ENCODE results near the gene E2F7.

The E2F7 gene

DNA sequence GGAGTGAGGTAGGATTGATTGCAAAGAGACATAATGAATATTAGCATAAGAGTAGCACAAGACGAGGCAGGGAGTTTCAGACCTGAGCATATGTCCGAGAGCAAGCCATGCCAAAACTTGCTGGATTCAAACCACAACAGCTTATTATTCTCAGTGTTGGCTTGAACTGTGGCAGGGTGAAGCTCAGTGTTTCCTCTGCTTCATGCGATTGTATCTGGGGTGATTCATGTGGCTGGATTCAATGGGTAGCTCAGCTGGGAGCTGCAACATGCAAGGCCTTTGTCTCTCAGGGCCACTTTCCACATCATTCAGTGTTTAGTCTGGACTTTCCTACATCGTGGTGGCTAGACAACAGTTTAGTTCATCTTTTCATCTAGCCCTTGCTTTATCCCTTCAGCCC is 22.1 kb upstream of the E2F7 start:
- H3K4me2 ChIP-seq (ENCODE audit: low read length), result no peak overlapping the region
- TF ChIP-seq, protein P1, sequence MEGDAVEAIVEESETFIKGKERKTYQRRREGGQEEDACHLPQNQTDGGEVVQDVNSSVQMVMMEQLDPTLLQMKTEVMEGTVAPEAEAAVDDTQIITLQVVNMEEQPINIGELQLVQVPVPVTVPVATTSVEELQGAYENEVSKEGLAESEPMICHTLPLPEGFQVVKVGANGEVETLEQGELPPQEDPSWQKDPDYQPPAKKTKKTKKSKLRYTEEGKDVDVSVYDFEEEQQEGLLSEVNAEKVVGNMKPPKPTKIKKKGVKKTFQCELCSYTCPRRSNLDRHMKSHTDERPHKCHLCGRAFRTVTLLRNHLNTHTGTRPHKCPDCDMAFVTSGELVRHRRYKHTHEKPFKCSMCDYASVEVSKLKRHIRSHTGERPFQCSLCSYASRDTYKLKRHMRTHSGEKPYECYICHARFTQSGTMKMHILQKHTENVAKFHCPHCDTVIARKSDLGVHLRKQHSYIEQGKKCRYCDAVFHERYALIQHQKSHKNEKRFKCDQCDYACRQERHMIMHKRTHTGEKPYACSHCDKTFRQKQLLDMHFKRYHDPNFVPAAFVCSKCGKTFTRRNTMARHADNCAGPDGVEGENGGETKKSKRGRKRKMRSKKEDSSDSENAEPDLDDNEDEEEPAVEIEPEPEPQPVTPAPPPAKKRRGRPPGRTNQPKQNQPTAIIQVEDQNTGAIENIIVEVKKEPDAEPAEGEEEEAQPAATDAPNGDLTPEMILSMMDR (IDR thresholded peaks at IDR 0.05; ENCODE audit: low read depth, low read length), result no peak
- TF ChIP-seq EZH2phosphoT487 (IDR thresholded peaks at IDR 0.05; ENCODE audit: low read depth), result no peak
- no peaks in the 10 kb centered on the region for H3K9me3 ChIP-seq (ENCODE audit: insufficient read depth, low read length)
- no peaks in the 10 kb centered on the region for H3K79me2 ChIP-seq (ENCODE audit: low read length)
- H2AFZ ChIP-seq (ENCODE audit: low read depth, low read length), result no peak overlapping the region
- no peak overlapping the region for H3K4me3 ChIP-seq (ENCODE audit: low read length)
- H3K27ac ChIP-seq (ENCODE audit: low read length), result no peak overlapping the region
- H3K27me3 ChIP-seq (ENCODE audit: low read depth, low read length), result no peaks in the 10 kb centered on the region
- no peaks in the 10 kb centered on the region for H3K36me3 ChIP-seq (replicated peaks; ENCODE audit: low read depth, low read length)
- H4K20me1 ChIP-seq (ENCODE audit: insufficient read depth, low read length), result no peaks in the 10 kb centered on the region
- H3K4me1 ChIP-seq (ENCODE audit: low read length), result no peaks in the 10 kb centered on the region
- H3K9ac ChIP-seq (ENCODE audit: low read length), result no peak overlapping the region

DNA sequence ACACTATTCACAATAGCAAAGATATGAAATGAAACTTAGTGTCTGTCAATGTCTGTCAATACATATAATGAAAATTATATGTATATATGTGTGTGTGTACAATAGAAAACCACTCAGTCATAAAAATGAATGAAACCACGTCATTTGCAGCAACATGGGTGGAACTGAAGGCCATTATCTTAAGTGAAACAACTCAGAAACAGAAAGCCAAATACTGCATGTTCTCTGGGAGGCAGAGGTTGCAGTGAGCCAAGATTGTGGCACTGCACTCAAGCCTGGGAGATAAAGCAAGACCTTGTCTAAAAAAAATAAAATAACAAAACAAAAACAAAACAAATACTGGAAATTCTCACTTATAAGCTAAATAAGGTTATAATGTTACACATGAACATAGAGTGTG is 16.7 kb upstream of the E2F7 start:
- no peaks in the 10 kb centered on the region for H4K20me1 ChIP-seq (ENCODE audit: insufficient read depth, low read length)
- H3K79me2 ChIP-seq (ENCODE audit: low read length), result no peaks in the 10 kb centered on the region
- no peaks in the 10 kb centered on the region for H3K36me3 ChIP-seq (replicated peaks; ENCODE audit: low read depth, low read length)
- H3K27ac ChIP-seq (ENCODE audit: low read length), result no peak overlapping the region
- H3K9me3 ChIP-seq (ENCODE audit: insufficient read depth, low read length), result no peaks in the 10 kb centered on the region
- no peak for TF ChIP-seq EZH2phosphoT487 (IDR thresholded peaks at IDR 0.05; ENCODE audit: low read depth)
- TF ChIP-seq, protein P1 (IDR thresholded peaks at IDR 0.05; ENCODE audit: low read depth, low read length), result no peak
- H3K9ac ChIP-seq (ENCODE audit: low read length), result no peak overlapping the region
- no peak overlapping the region for H3K4me2 ChIP-seq (ENCODE audit: low read length)
- no peaks in the 10 kb centered on the region for H3K27me3 ChIP-seq (ENCODE audit: low read depth, low read length)
- no peaks in the 10 kb centered on the region for H3K4me1 ChIP-seq (ENCODE audit: low read length)
- no peak overlapping the region for H3K4me3 ChIP-seq (ENCODE audit: low read length)
- no peak overlapping the region for H2AFZ ChIP-seq (ENCODE audit: low read depth, low read length)

DNA sequence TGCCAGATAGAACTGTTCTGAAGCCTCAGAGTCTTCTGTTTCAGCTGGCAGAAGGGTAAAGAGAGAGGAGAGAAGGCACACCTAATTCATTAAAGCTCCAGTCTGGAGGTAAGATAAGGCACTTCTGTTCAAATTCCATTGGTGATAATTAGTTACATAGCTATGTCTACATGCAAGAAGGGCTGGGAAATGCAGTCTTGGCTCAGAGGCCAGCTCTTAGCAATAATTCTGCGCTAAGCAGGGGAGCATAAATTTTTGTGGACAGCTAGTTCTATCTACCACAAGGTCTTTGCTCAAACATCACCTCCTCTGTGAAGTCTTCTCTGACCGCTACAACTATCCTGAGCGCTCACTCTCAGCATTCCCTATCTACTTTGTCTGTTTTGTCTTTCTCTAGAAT is 14.3 kb upstream of the E2F7 start:
- Histone ChIP-seq H3K27ac (ENCODE audit: low read length) (no peak overlapping the region), H3K79me2 (ENCODE audit: low read length) (no peaks in the 10 kb centered on the region), H3K4me1 (ENCODE audit: low read length) (no peaks in the 10 kb centered on the region), H3K27me3 (ENCODE audit: low read depth, low read length) (no peaks in the 10 kb centered on the region), H3K9me3 (ENCODE audit: insufficient read depth, low read length) (no peaks in the 10 kb centered on the region), H3K4me2 (ENCODE audit: low read length) (no peak overlapping the region), H4K20me1 (ENCODE audit: insufficient read depth, low read length) (no peaks in the 10 kb centered on the region), H2AFZ (ENCODE audit: low read depth, low read length) (no peak overlapping the region), H3K4me3 (ENCODE audit: low read length) (no peak overlapping the region), H3K36me3 (replicated peaks; ENCODE audit: low read depth, low read length) (no peaks in the 10 kb centered on the region), H3K9ac (ENCODE audit: low read length) (no peak overlapping the region)
- no peak for TF ChIP-seq EZH2phosphoT487 (IDR thresholded peaks at IDR 0.05; ENCODE audit: low read depth)
- TF ChIP-seq, protein P1 (IDR thresholded peaks at IDR 0.05; ENCODE audit: low read depth, low read length), result no peak

DNA sequence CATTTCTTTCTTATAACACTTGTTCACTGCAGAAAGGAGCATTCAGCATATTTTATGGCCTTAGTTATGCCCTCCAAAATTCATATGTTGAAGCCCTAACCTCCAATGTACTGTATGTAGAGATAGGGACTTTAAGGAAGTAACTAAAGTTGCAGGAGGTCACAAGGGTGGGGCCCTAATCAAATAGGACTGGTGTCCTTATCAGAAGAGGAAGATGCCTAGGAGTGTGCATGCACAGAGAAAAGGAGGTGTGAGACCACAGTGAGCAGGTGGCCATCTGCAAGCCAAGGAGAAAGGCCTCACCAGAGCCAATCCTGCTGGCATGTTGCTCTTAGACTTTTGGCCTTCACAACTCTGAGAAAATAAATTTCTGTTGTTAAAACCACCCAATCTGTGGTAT is 12.9 kb upstream of the E2F7 start:
- TF ChIP-seq, protein P1 (IDR thresholded peaks at IDR 0.05; ENCODE audit: low read depth, low read length), result no peak
- TF ChIP-seq EZH2phosphoT487 (IDR thresholded peaks at IDR 0.05; ENCODE audit: low read depth), result no peak
- no peaks in the 10 kb centered on the region for H3K36me3 ChIP-seq (replicated peaks; ENCODE audit: low read depth, low read length)
- no peak overlapping the region for H2AFZ ChIP-seq (ENCODE audit: low read depth, low read length)
- no peaks in the 10 kb centered on the region for H3K79me2 ChIP-seq (ENCODE audit: low read length)
- no peak overlapping the region for H3K4me2 ChIP-seq (ENCODE audit: low read length)
- H4K20me1 ChIP-seq (ENCODE audit: insufficient read depth, low read length), result no peaks in the 10 kb centered on the region
- H3K4me1 ChIP-seq (ENCODE audit: low read length), result no peaks in the 10 kb centered on the region
- H3K4me3 ChIP-seq (ENCODE audit: low read length), result no peak overlapping the region
- no peak overlapping the region for H3K9ac ChIP-seq (ENCODE audit: low read length)
- H3K27ac ChIP-seq (ENCODE audit: low read length), result no peak overlapping the region
- H3K27me3 ChIP-seq (ENCODE audit: low read depth, low read length), result no peaks in the 10 kb centered on the region
- H3K9me3 ChIP-seq (ENCODE audit: insufficient read depth, low read length), result no peaks in the 10 kb centered on the region

All from OCI-LY3 (cell line).